ENCODE data around the gene RELB. TPM values are rescaled to one million over a fixed set of nuclear protein-coding genes. Genes with fewer than 3 reads are reported as not detected.
A peak's percentile ranks its signal among the peaks of the same experiment; 100 is the strongest.

RELB gene
- total RNA-seq, 2 donors from 2014 or later, result 11.0 to 13.0 TPM

- peak in 2 of 4 experiments; percentile 9 to 36 for TF ChIP-seq CTCF (IDR thresholded peaks at IDR 0.05)
- peak; percentile 61 for TF ChIP-seq POLR2AphosphoS5 (IDR thresholded peaks at IDR 0.05)
- TF ChIP-seq POLR2A (IDR thresholded peaks at IDR 0.05), result peak; percentile 26
- WGBS, result under 1% methylated on average over 59 of the region's 61 CpGs
- peaks cover 5% of the 10 kb centered on the region for H3K4me1 ChIP-seq (replicated peaks)
- H3K36me3 ChIP-seq, result no peaks in the 10 kb centered on the region
- no peaks in the 10 kb centered on the region for H3K27me3 ChIP-seq (replicated peaks; ENCODE audit: insufficient read depth)
- no peaks in the 10 kb centered on the region for H3K9me3 ChIP-seq
- H3K27ac ChIP-seq, result peak within 1 kb of the TSS; percentile 37 to 55
- intact Hi-C loops (cut with DNase I), result no loop called here
- peak; percentile 50 for DNase-seq (ENCODE audit: low spot score)
- peak within 1 kb of the TSS; percentile 68 to 79 for H3K4me3 ChIP-seq
Observed at GRCh38 chr19:45079063-45079910, 78.0 kb downstream of the RELB start, which contains the start of gene GEMIN7. Gene GEMIN7 (plus strand): TSS chr19:45079260. CDS start chr19:45090115, 10,855 bp downstream.

- H3K9me3 ChIP-seq, result no peaks in the 10 kb centered on the region
- peak overlapping the region; percentile 68 to 79 for H3K4me3 ChIP-seq
- H3K27ac ChIP-seq, result peak overlapping the region in 1 of 2 donors; percentile 37
- H3K4me1 ChIP-seq (replicated peaks), result peaks cover 5% of the 10 kb centered on the region
- no peak for DNase-seq (ENCODE audit: low spot score)
- TF ChIP-seq CTCF (IDR thresholded peaks at IDR 0.05), result no peak
- TF ChIP-seq POLR2A (IDR thresholded peaks at IDR 0.05), result no peak
- no peak for TF ChIP-seq POLR2AphosphoS5 (IDR thresholded peaks at IDR 0.05)
- no peaks in the 10 kb centered on the region for H3K36me3 ChIP-seq
- no peaks in the 10 kb centered on the region for H3K27me3 ChIP-seq (replicated peaks; ENCODE audit: insufficient read depth)
- intact Hi-C loops (cut with DNase I), result no loop called here
- 10% methylated on average over 6 of the region's 6 CpGs for WGBS
Observed at GRCh38 chr19:45079911-45080370, 78.7 kb downstream of the RELB start.

GRCh38 chr19:45082170-45082569 is 80.9 kb downstream of the RELB start:
- no peak overlapping the region for H3K4me3 ChIP-seq
- intact Hi-C loops (cut with DNase I), result no loop called here
- H3K36me3 ChIP-seq, result no peaks in the 10 kb centered on the region
- WGBS, result 86% methylated on average over 5 of the region's 5 CpGs
- no peak for TF ChIP-seq POLR2A (IDR thresholded peaks at IDR 0.05)
- TF ChIP-seq POLR2AphosphoS5 (IDR thresholded peaks at IDR 0.05), result no peak
- no peak for TF ChIP-seq CTCF (IDR thresholded peaks at IDR 0.05)
- no peak overlapping the region for H3K27ac ChIP-seq
- no peak for DNase-seq (ENCODE audit: low spot score)
- no peaks in the 10 kb centered on the region for H3K27me3 ChIP-seq (replicated peaks; ENCODE audit: insufficient read depth)
- peaks cover 5% of the 10 kb centered on the region for H3K4me1 ChIP-seq (replicated peaks)
- H3K9me3 ChIP-seq, result no peaks in the 10 kb centered on the region

- TF ChIP-seq POLR2AphosphoS5 (IDR thresholded peaks at IDR 0.05) (no peak), POLR2A (IDR thresholded peaks at IDR 0.05) (no peak), CTCF (IDR thresholded peaks at IDR 0.05) (no peak)
- no peaks in the 10 kb centered on the region for H3K4me1 ChIP-seq (replicated peaks)
- 92% methylated on average over 4 of the region's 4 CpGs for WGBS
- no peak overlapping the region for H3K4me3 ChIP-seq
- H3K27ac ChIP-seq, result no peak overlapping the region
- intact Hi-C loops (cut with DNase I), result no loop called here
- H3K9me3 ChIP-seq, result no peaks in the 10 kb centered on the region
- no peaks in the 10 kb centered on the region for H3K36me3 ChIP-seq
- DNase-seq (ENCODE audit: low spot score), result no peak
- no peaks in the 10 kb centered on the region for H3K27me3 ChIP-seq (replicated peaks; ENCODE audit: insufficient read depth)
Observed at GRCh38 chr19:45086480-45086879, 85.2 kb downstream of the RELB start.

All from prostate gland (tissue), 2 donors.